IMR-90 (cell line): ENCODE results near the gene SUN5.

Experiments
- BHLHE40 ChIP-seq: fragments of 150-350 bp; IDR thresholded peaks from 2 replicates; pipeline ENCODE4 v1.6.1; 2016; ENCODE audit warnings: mild to moderate bottlenecking, low read depth, low read length
- CEBPB ChIP-seq: IDR thresholded peaks from 2 replicates; pipeline ENCODE4 v1.6.1; 2012; ENCODE audit warnings: low read depth, low read length, improper control_type of control experiment
- FOS ChIP-seq: fragments of 150-350 bp; IDR thresholded peaks from 2 replicates; pipeline ENCODE4 v1.6.1; 2016; ENCODE audit warnings: low read depth, low read length
- MAZ ChIP-seq: IDR thresholded peaks from 2 replicates; pipeline ENCODE4 v1.6.1; 2012; ENCODE audit warnings: low read depth, mild to moderate bottlenecking, low read length, improper control_type of control experiment, moderate library complexity, borderline replicate concordance
- MXI1 ChIP-seq: IDR thresholded peaks from 2 replicates; pipeline ENCODE4 v1.6.1; 2012; ENCODE audit warnings: low read depth, mild to moderate bottlenecking, low read length, moderate library complexity, borderline replicate concordance
- NFE2L2 ChIP-seq: fragments of 150-350 bp; IDR thresholded peaks from 2 replicates; pipeline ENCODE4 v1.6.1; 2016; ENCODE audit warnings: low read depth, mild to moderate bottlenecking, low read length
- POLR2A ChIP-seq: IDR thresholded peaks from 2 replicates; pipeline ENCODE4 v1.6.1; 2012; ENCODE audit warnings: mild to moderate bottlenecking, low read depth, low read length
- RAD21 ChIP-seq: IDR thresholded peaks from 2 replicates; pipeline ENCODE4 v1.6.1; 2012; ENCODE audit warnings: low read length, improper control_type of control experiment
- RFX5 ChIP-seq: IDR thresholded peaks from 2 replicates; pipeline ENCODE4 v1.8.0; 2012; ENCODE audit warnings: low read depth, mild to moderate bottlenecking, low read length, moderate library complexity
- SMC3 ChIP-seq: fragments of 150-350 bp; IDR thresholded peaks from 2 replicates; pipeline ENCODE4 v1.6.1; 2016; ENCODE audit warnings: low read depth, mild to moderate bottlenecking, antibody characterized with exemption, low read length, moderate library complexity
- TF ChIP-seq, protein P1 (sequence below): conservative IDR thresholded peaks from 2 replicates; pipeline ENCODE4 v1.5.1; 2012; ENCODE audit warnings: mild to moderate bottlenecking, low read depth, low read length, improper control_type of control experiment
- TF ChIP-seq, protein P2 (sequence below): fragments of 150-350 bp; IDR thresholded peaks from 2 replicates; pipeline ENCODE4 v1.6.1; 2016; ENCODE audit warnings: low read depth, mild to moderate bottlenecking, low read length, moderate library complexity, borderline replicate concordance

DNA sequence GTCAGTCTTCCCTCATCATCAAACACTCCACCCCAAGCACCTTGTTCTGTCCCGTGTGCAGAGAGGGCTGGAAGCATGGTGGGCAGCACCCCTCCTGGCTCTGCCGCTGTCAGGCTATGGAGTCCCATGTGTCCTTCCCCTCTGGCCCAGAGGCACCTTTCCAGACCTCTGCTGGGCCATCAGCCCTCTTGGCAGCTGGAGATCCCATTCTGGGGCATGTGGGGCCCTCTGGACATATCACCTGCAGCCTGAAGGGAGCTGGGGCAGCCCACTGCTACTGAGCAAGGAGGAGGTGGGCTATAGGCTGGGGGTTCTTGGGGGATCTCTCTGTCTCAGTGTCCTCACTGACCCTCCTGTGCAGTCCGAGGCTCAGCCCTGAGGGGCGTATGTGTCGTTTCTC lies 42.2 kb downstream of the SUN5 start:
- TF ChIP-seq, protein P1, sequence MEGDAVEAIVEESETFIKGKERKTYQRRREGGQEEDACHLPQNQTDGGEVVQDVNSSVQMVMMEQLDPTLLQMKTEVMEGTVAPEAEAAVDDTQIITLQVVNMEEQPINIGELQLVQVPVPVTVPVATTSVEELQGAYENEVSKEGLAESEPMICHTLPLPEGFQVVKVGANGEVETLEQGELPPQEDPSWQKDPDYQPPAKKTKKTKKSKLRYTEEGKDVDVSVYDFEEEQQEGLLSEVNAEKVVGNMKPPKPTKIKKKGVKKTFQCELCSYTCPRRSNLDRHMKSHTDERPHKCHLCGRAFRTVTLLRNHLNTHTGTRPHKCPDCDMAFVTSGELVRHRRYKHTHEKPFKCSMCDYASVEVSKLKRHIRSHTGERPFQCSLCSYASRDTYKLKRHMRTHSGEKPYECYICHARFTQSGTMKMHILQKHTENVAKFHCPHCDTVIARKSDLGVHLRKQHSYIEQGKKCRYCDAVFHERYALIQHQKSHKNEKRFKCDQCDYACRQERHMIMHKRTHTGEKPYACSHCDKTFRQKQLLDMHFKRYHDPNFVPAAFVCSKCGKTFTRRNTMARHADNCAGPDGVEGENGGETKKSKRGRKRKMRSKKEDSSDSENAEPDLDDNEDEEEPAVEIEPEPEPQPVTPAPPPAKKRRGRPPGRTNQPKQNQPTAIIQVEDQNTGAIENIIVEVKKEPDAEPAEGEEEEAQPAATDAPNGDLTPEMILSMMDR, result no peak
- no peak for TF ChIP-seq POLR2A
- TF ChIP-seq SMC3, result no peak
- no peak for TF ChIP-seq NFE2L2
- TF ChIP-seq, protein P2, sequence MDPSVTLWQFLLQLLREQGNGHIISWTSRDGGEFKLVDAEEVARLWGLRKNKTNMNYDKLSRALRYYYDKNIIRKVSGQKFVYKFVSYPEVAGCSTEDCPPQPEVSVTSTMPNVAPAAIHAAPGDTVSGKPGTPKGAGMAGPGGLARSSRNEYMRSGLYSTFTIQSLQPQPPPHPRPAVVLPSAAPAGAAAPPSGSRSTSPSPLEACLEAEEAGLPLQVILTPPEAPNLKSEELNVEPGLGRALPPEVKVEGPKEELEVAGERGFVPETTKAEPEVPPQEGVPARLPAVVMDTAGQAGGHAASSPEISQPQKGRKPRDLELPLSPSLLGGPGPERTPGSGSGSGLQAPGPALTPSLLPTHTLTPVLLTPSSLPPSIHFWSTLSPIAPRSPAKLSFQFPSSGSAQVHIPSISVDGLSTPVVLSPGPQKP, result no peak
- TF ChIP-seq CEBPB, result no peak
- TF ChIP-seq BHLHE40, result no peak
- no peak for TF ChIP-seq RFX5
- TF ChIP-seq MXI1, result no peak
- TF ChIP-seq RAD21, result no peak
- TF ChIP-seq FOS, result no peak
- no peak for TF ChIP-seq MAZ
